Loucy (cell line): ENCODE results near the gene PAPSS2.

ENCODE experiments used
- CTCF ChIP-seq: fragments of 200-600 bp; sonication (generic); conservative IDR thresholded peaks from 2 replicates; pipeline ENCODE4 v1.5.1; 2014; ENCODE audit warnings: mild to moderate bottlenecking, antibody characterized with exemption, low read length
- EZH2phosphoT487 ChIP-seq: fragments of 200-600 bp; IDR thresholded peaks from 2 replicates; pipeline ENCODE4 v1.6.1; 2018; ENCODE audit warnings: antibody characterized with exemption, mild to moderate bottlenecking, moderate library complexity, borderline replicate concordance

GRCh38 chr10:87720665-87721064, 61.0 kb downstream of the PAPSS2 start:
- TF ChIP-seq CTCF = no peak
- TF ChIP-seq EZH2phosphoT487 = no peak
